HEK293 (cell line): ENCODE results near the gene SSMEM1.
A peak's percentile ranks its signal among the peaks of the same experiment; 100 is the strongest.

Experiments
- EGR2 ChIP-seq: fragments of 450-650 bp; formaldehyde crosslinking; IDR thresholded peaks from 2 replicates; pipeline ENCODE4 v1.5.1; 2016; ENCODE audit warnings: low read depth, missing biosample characterization, missing genetic modification characterization
- KLF1 ChIP-seq: fragments of 450-650 bp; formaldehyde crosslinking; IDR thresholded peaks from 2 replicates; pipeline ENCODE4 v1.5.1; 2016; ENCODE audit warnings: missing biosample characterization, missing genetic modification characterization
- KLF16 ChIP-seq: fragments of 450-650 bp; formaldehyde crosslinking; IDR thresholded peaks from 2 replicates; pipeline ENCODE4 v1.5.1; 2017; ENCODE audit warnings: missing biosample characterization, missing genetic modification characterization
- KLF7 ChIP-seq: fragments of 450-650 bp; formaldehyde crosslinking; IDR thresholded peaks from 2 replicates; pipeline ENCODE4 v1.5.1; 2016; ENCODE audit warnings: missing biosample characterization, missing genetic modification characterization, borderline replicate concordance
- OSR2 ChIP-seq: fragments of 450-650 bp; formaldehyde crosslinking; IDR thresholded peaks from 2 replicates; pipeline ENCODE4 v1.5.1; 2016; ENCODE audit warnings: missing biosample characterization, missing genetic modification characterization
- PATZ1 ChIP-seq: fragments of 450-650 bp; formaldehyde crosslinking; IDR thresholded peaks from 2 replicates; pipeline ENCODE4 v1.5.1; 2016; ENCODE audit warnings: missing biosample characterization, missing genetic modification characterization
- PBX3 ChIP-seq: sonication (generic); formaldehyde crosslinking; IDR thresholded peaks from 2 replicates; pipeline ENCODE4 v1.8.1; 2022; ENCODE audit warnings: mild to moderate bottlenecking, moderate library complexity, missing genetic modification reagents
- PRDM1 ChIP-seq: fragments of 450-650 bp; formaldehyde crosslinking; IDR thresholded peaks from 2 replicates; pipeline ENCODE4; 2016; ENCODE audit warnings: missing biosample characterization, missing genetic modification characterization
- SP3 ChIP-seq: fragments of 450-650 bp; formaldehyde crosslinking; IDR thresholded peaks from 2 replicates; pipeline ENCODE4 v1.5.1; 2016; ENCODE audit warnings: missing biosample characterization, missing genetic modification characterization
- SP7 ChIP-seq: fragments of 450-650 bp; formaldehyde crosslinking; IDR thresholded peaks from 2 replicates; pipeline ENCODE4 v1.5.1; 2016; ENCODE audit warnings: missing biosample characterization, missing genetic modification characterization
- TSHZ1 ChIP-seq: fragments of 450-650 bp; formaldehyde crosslinking; IDR thresholded peaks from 2 replicates; pipeline ENCODE4 v1.5.1; 2016; ENCODE audit warnings: missing biosample characterization, missing genetic modification characterization, borderline replicate concordance
- YY1 ChIP-seq: fragments of 450-650 bp; formaldehyde crosslinking; IDR thresholded peaks from 2 replicates; pipeline ENCODE4 v1.5.1; 2018; ENCODE audit warnings: missing biosample characterization, missing genetic modification characterization
- ZBTB1 ChIP-seq: fragments of 450-650 bp; formaldehyde crosslinking; IDR thresholded peaks from 2 replicates; pipeline ENCODE4 v1.5.1; 2016; ENCODE audit warnings: missing biosample characterization, missing genetic modification characterization
- ZFP37 ChIP-seq: fragments of 450-650 bp; formaldehyde crosslinking; IDR thresholded peaks from 2 replicates; pipeline ENCODE4 v1.5.1; 2016; ENCODE audit warnings: missing biosample characterization, missing genetic modification characterization
- ZNF10 ChIP-seq: fragments of 450-650 bp; formaldehyde crosslinking; IDR thresholded peaks from 2 replicates; pipeline ENCODE4 v1.5.1; 2017; ENCODE audit warnings: missing biosample characterization, missing genetic modification characterization
- ZNF169 ChIP-seq: fragments of 450-650 bp; formaldehyde crosslinking; IDR thresholded peaks from 2 replicates; pipeline ENCODE4 v1.5.1; 2016; ENCODE audit warnings: missing biosample characterization, missing genetic modification characterization
- ZNF19 ChIP-seq: fragments of 450-650 bp; formaldehyde crosslinking; IDR thresholded peaks from 2 replicates; pipeline ENCODE4; 2016; ENCODE audit warnings: missing biosample characterization, missing genetic modification characterization, low read depth
- ZNF2 ChIP-seq: fragments of 450-650 bp; formaldehyde crosslinking; IDR thresholded peaks from 2 replicates; pipeline ENCODE4 v1.5.1; 2016; ENCODE audit warnings: missing biosample characterization, missing genetic modification characterization
- ZNF24 ChIP-seq: fragments of 450-650 bp; formaldehyde crosslinking; IDR thresholded peaks from 2 replicates; pipeline ENCODE4 v1.5.1; 2016; ENCODE audit warnings: missing biosample characterization, missing genetic modification characterization
- ZNF341 ChIP-seq: fragments of 450-650 bp; formaldehyde crosslinking; IDR thresholded peaks from 2 replicates; pipeline ENCODE4; 2016; ENCODE audit warnings: low read depth, missing biosample characterization, missing genetic modification characterization
- ZNF548 ChIP-seq: fragments of 450-650 bp; formaldehyde crosslinking; IDR thresholded peaks from 2 replicates; pipeline ENCODE4 v1.5.1; 2016; ENCODE audit warnings: missing biosample characterization, missing genetic modification characterization
- ZNF561 ChIP-seq: fragments of 450-650 bp; IDR thresholded peaks from 2 replicates; pipeline ENCODE4 v1.5.1; 2018; ENCODE audit warnings: missing biosample characterization, missing genetic modification characterization, borderline replicate concordance
- ZNF580 ChIP-seq: fragments of 450-650 bp; formaldehyde crosslinking; IDR thresholded peaks from 2 replicates; pipeline ENCODE4 v1.5.1; 2016; ENCODE audit warnings: missing biosample characterization, missing genetic modification characterization
- ZNF600 ChIP-seq: fragments of 450-650 bp; formaldehyde crosslinking; IDR thresholded peaks from 2 replicates; pipeline ENCODE4 v1.5.1; 2016; ENCODE audit warnings: missing biosample characterization, missing genetic modification characterization
- ZNF610 ChIP-seq: fragments of 450-650 bp; formaldehyde crosslinking; IDR thresholded peaks from 2 replicates; pipeline ENCODE4 v1.5.1; 2016; ENCODE audit warnings: missing biosample characterization, missing genetic modification characterization, borderline replicate concordance
- ZNF660 ChIP-seq: fragments of 450-650 bp; IDR thresholded peaks from 2 replicates; pipeline ENCODE4 v1.5.1; 2018; ENCODE audit warnings: missing biosample characterization, mild to moderate bottlenecking, missing genetic modification characterization
- ZNF692 ChIP-seq: fragments of 450-650 bp; formaldehyde crosslinking; IDR thresholded peaks from 2 replicates; pipeline ENCODE4 v1.5.1; 2016; ENCODE audit warnings: missing biosample characterization, missing genetic modification characterization
- ZNF843 ChIP-seq: fragments of 450-650 bp; formaldehyde crosslinking; IDR thresholded peaks from 2 replicates; pipeline ENCODE4 v1.5.1; 2016; ENCODE audit warnings: missing biosample characterization, missing genetic modification characterization
- ZSCAN16 ChIP-seq: fragments of 450-650 bp; formaldehyde crosslinking; IDR thresholded peaks from 2 replicates; pipeline ENCODE4 v1.5.1; 2016; ENCODE audit warnings: missing biosample characterization, missing genetic modification characterization
- ZXDB ChIP-seq: fragments of 450-650 bp; formaldehyde crosslinking; IDR thresholded peaks from 2 replicates; pipeline ENCODE4 v1.5.1; 2016; ENCODE audit warnings: missing biosample characterization, missing genetic modification characterization

Gene SSMEM1

GRCh38 chr7:130205084-130205947, 2.3 kb upstream of the SSMEM1 start, which contains the start of gene TMEM209 (continued):
- TF ChIP-seq TSHZ1 (tag by site-specific recombination) (no peak), SP3 (tag by site-specific recombination) (peak; percentile 70), PBX3 (peak; percentile 75; the same call in 1 of the 2 replicates), ZXDB (tag by site-specific recombination) (peak; percentile 75), ZNF19 (no peak), KLF7 (peak; percentile 5; the same call in 1 of the 2 replicates), PATZ1 (tag by site-specific recombination) (0 out of 2 replicates have a peak, but pooled peaks have one; percentile 55), ZBTB1 (tag by site-specific recombination) (0 out of 2 replicates have a peak, but pooled peaks have one; percentile 30), ZNF580 (peak; percentile 99), KLF16 (tag by site-specific recombination) (peak; percentile 86; the same call in 1 of the 2 replicates), ZNF169 (no peak), KLF1 (tag by site-specific recombination) (peak; percentile 74; the same call in 1 of the 2 replicates), EGR2 (tag by site-specific recombination) (peak; percentile 37; the same call in 1 of the 2 replicates), ZNF2 (tag by site-specific recombination) (peak; percentile 64; the same call in 1 of the 2 replicates), OSR2 (tag by site-specific recombination) (no peak), ZFP37 (peak; percentile 59; the same call in 1 of the 2 replicates), ZNF548 (tag by site-specific recombination) (no peak), ZNF10 (tag by site-specific recombination) (0 out of 2 replicates have a peak, but pooled peaks have one; percentile 51), ZNF610 (tag by site-specific recombination) (0 out of 2 replicates have a peak, but pooled peaks have one; percentile 2), ZSCAN16 (peak; percentile 82), ZNF692 (tag by site-specific recombination) (peak; percentile 38; the same call in 1 of the 2 replicates), SP7 (tag by site-specific recombination) (peak; percentile 50), YY1 (no peak), ZNF600 (tag by site-specific recombination) (peak; percentile 94; the same call in 1 of the 2 replicates), ZNF24 (tag by site-specific recombination) (peak; percentile 29; the same call in 1 of the 2 replicates), PRDM1 (tag by site-specific recombination) (no peak), ZNF660 (tag by site-specific recombination) (peak; percentile 30; the same call in 1 of the 2 replicates), ZNF843 (tag by site-specific recombination) (0 out of 2 replicates have a peak, but pooled peaks have one; percentile 19), ZNF341 (tag by site-specific recombination) (peak; percentile 35; the same call in 1 of the 2 replicates), ZNF561 (peak; percentile 35; the same call in 1 of the 2 replicates)
